GM12878 (cell line): ENCODE data around the gene CTSC. TPM values are rescaled to one million over a fixed set of nuclear protein-coding genes. Genes with fewer than 3 reads are reported as not detected.

Source experiments
- ATAC-seq: fragments of 200-7000 bp; cut with Tn5 transposase; 3 replicates; pipeline ENCODE4 v1.9.1; 2020; ENCODE audit warnings: mild to moderate bottlenecking, moderate library complexity
- BruUV-seq: library from RNA; stranded (reverse); fragments of 400-500 nt; replicated peaks from 2 replicates; lab custom pipeline; 2021; lab: Mats Ljungman, UMichigan
- CTCF ChIA-PET: fragments of 300-600 bp; sonication (Branson Sonifier 250); formaldehyde crosslinking; extraction: SDS; loops from one replicate; lab custom pipeline; 2021; ENCODE audit warnings: inconsistent platforms; lab: Yijun Ruan, JAX
- POLR2A ChIA-PET: fragments of 350-600 bp; formaldehyde crosslinking; extraction: SDS; loops from one replicate; lab custom pipeline; 2021; ENCODE audit warnings: inconsistent platforms; lab: Charles Lee
- RAD21 ChIA-PET: fragments of 300-600 bp; sonication (Branson Sonifier 250); formaldehyde crosslinking; loops from one replicate; lab custom pipeline; 2023; ENCODE audit warnings: antibody characterized with exemption; ENCODE audit not compliant: unreplicated experiment; lab: Charles Lee
- SMC1A ChIA-PET: fragments of 300-600 bp; sonication (Branson Sonifier 250); formaldehyde crosslinking; loops from one replicate; lab custom pipeline; 2023; ENCODE audit not compliant: unreplicated experiment, uncharacterized antibody; lab: Charles Lee
- DNase-seq: peaks from one replicate; pipeline ENCODE4 v3.0.0-alpha.2; 2011; ENCODE audit warnings: low read depth, low spot score
- FAIRE-seq: peaks from 3 replicates; lab custom pipeline; 2011; peaks lifted over from hg19 to GRCh38; lab: Jason Lieb, UNC
- H2AFZ ChIP-seq: 2 replicates; pipeline ENCODE4 v1.6.0; 2011; ENCODE audit warnings: low read depth, low read length, control low read depth; ENCODE audit not compliant: control insufficient read depth
- H3K27ac ChIP-seq: 2 replicates; pipeline ENCODE4 v1.5.1; 2011; ENCODE audit warnings: control low read depth; ENCODE audit not compliant: control insufficient read depth, insufficient read depth
- H3K27me3 ChIP-seq, 2 experiments: replicated peaks in 1 of 2; 2 replicates each; pipeline versions ENCODE4 v1.6.0 to v1.6.1; 2011; ENCODE audit warnings: low read length in 1 of 2; ENCODE audit not compliant: control insufficient read depth in 2 of 2, insufficient read depth in 2 of 2
- H3K36me3 ChIP-seq, 2 experiments: 2 replicates each; pipeline ENCODE4 v1.5.1; 2011; ENCODE audit warnings: low read length in 1 of 2; ENCODE audit not compliant: control insufficient read depth in 2 of 2, insufficient read depth in 2 of 2
- H3K4me1 ChIP-seq: 2 replicates; pipeline ENCODE4 v1.6.1; 2011; ENCODE audit warnings: mild to moderate bottlenecking, low read length, moderate library complexity, mixed read lengths; ENCODE audit not compliant: control insufficient read depth, insufficient read depth
- H3K4me2 ChIP-seq: 2 replicates; pipeline ENCODE4 v1.6.0; 2011; ENCODE audit warnings: control low read depth; ENCODE audit not compliant: control insufficient read depth, insufficient read depth
- H3K4me3 ChIP-seq: fragments of 200-600 bp; sonication (generic); 2 replicates; pipeline ENCODE4 v1.5.1; 2016
- H3K79me2 ChIP-seq: 2 replicates; pipeline ENCODE4 v1.6.0; 2011; ENCODE audit warnings: low read length; ENCODE audit not compliant: control insufficient read depth, insufficient read depth
- H3K9ac ChIP-seq: 2 replicates; pipeline ENCODE4 v1.8.0; 2011; ENCODE audit warnings: low read length, control low read depth, mixed read lengths; ENCODE audit not compliant: control insufficient read depth, insufficient read depth
- H3K9me3 ChIP-seq: replicated peaks from 3 replicates; pipeline ENCODE4 v1.5.1; 2011; ENCODE audit warnings: mild to moderate bottlenecking, low read length; ENCODE audit not compliant: control insufficient read depth, insufficient read depth
- H4K20me1 ChIP-seq: 2 replicates; pipeline ENCODE4 v1.6.0; 2011; ENCODE audit not compliant: control insufficient read depth, insufficient read depth
- WRNIP1 ChIP-seq: IDR thresholded peaks from 2 replicates; pipeline ENCODE4 v1.6.1; 2011; ENCODE audit warnings: low read depth, low read length, improper control_type of control experiment, borderline replicate concordance
- WGBS: methylation state at CpG from one replicate; pipeline ENCODE4 v1.1.6; 2016; ENCODE audit warnings: low lambda C conversion rate; ENCODE audit not compliant: insufficient replicate concordance, insufficient coverage; ENCODE audit errors: missing lambda C conversion rate; 5-methylcytosine and 5-hydroxymethylcytosine counted together
- in situ Hi-C: fragments of 300-500 bp; cut with MboI; formaldehyde crosslinking; loops from 9 replicates; pipeline ENCODE4 v1.14.3; 2018; ENCODE audit warnings: mixed read lengths
- intact Hi-C: fragments of 100-400 bp; cut with micrococcal nuclease; formaldehyde crosslinking; loops from one replicate; pipeline ENCODE4 v1.14.2; 2022; ENCODE audit not compliant: unreplicated experiment
- polyA plus RNA-seq, 11 experiments: library from polyadenylated mRNA; depleted of rRNA in 4 of 11; unstranded in 6 of 11; stranded (reverse) in 5 of 11; fragments of >200 nt; fragmentation: Nextera tagmentation in 4 of 11; fragmentation: Illumina TruSeq in 1 of 11; extraction: Ambion mirVana in 4 of 11; extraction: Trizol in 1 of 11; gene quantifications; 1 replicate in 1 of 11; 2 replicates in 10 of 11; pipeline versions ENCODE4 v1.2.1 to v1.2.3, GENCODE V29; 2011 to 2016; ENCODE audit warnings: inconsistent platforms in 2 of 11, missing spikeins in 2 of 11, low read depth in 1 of 11
- total RNA-seq, 4 experiments: library from RNA; depleted of rRNA in 3 of 4; stranded (reverse); fragments of >200 nt in 3 of 4; fragmentation: Illumina TruSeq in 1 of 4; extraction: Trizol in 1 of 4; gene quantifications; 2 replicates each; pipeline versions ENCODE4 v1.2.1 to v1.2.3, GENCODE V29; 2013 to 2021
- TF ChIP-seq, protein P1 (sequence below): fragments of 450-650 bp; IDR thresholded peaks from 2 replicates; pipeline ENCODE4 v1.6.1; 2017; ENCODE audit warnings: mild to moderate bottlenecking, moderate library complexity
- TF ChIP-seq, protein P2 (sequence below): fragments of 450-650 bp; IDR thresholded peaks from 2 replicates; pipeline ENCODE4 v1.6.1; 2017; ENCODE audit warnings: mild to moderate bottlenecking, moderate library complexity

The CTSC gene
- total and polyA plus RNA-seq, 10 of the 15 experiments (the other 5 are each of a cell fraction or from before 2014, with no cell fraction given), result 289 to 1,123 (median 430) TPM

DNA sequence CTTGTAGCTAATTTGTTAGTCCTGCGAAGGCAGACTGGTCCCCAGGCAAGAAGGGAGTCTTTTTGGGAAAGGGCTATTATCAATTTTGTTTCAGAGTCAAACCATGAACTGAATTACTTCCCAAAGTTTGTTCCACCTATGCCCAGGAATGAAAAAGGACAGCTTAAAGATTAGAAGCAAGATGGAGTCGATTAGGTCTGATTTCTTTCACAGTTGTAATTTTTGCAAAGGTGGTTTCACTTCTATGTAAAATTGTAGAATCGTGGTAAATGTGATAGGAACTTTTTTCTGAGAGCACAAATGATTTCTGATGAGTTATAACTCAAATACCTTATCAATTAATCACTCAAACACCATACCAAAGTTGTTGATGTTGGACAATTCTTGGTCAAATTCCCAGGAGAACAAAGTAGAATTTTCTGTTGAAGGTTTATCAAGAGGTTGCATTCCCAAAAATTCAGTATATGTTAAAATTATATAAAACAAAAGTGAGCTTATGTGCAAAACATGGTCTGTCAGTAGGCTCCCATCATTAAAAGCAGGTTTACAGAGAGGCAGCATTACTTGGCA lies 2.9 kb upstream of the CTSC start:
- no peak for ATAC-seq
- no peak for TF ChIP-seq WRNIP1
- TF ChIP-seq, protein P1, sequence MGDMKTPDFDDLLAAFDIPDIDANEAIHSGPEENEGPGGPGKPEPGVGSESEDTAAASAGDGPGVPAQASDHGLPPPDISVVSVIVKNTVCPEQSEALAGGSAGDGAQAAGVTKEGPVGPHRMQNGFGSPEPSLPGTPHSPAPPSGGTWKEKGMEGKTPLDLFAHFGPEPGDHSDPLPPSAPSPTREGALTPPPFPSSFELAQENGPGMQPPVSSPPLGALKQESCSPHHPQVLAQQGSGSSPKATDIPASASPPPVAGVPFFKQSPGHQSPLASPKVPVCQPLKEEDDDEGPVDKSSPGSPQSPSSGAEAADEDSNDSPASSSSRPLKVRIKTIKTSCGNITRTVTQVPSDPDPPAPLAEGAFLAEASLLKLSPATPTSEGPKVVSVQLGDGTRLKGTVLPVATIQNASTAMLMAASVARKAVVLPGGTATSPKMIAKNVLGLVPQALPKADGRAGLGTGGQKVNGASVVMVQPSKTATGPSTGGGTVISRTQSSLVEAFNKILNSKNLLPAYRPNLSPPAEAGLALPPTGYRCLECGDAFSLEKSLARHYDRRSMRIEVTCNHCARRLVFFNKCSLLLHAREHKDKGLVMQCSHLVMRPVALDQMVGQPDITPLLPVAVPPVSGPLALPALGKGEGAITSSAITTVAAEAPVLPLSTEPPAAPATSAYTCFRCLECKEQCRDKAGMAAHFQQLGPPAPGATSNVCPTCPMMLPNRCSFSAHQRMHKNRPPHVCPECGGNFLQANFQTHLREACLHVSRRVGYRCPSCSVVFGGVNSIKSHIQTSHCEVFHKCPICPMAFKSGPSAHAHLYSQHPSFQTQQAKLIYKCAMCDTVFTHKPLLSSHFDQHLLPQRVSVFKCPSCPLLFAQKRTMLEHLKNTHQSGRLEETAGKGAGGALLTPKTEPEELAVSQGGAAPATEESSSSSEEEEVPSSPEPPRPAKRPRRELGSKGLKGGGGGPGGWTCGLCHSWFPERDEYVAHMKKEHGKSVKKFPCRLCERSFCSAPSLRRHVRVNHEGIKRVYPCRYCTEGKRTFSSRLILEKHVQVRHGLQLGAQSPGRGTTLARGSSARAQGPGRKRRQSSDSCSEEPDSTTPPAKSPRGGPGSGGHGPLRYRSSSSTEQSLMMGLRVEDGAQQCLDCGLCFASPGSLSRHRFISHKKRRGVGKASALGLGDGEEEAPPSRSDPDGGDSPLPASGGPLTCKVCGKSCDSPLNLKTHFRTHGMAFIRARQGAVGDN, result peak; percentile 63; the same call in 1 of the 2 replicates
- TF ChIP-seq, protein P2, sequence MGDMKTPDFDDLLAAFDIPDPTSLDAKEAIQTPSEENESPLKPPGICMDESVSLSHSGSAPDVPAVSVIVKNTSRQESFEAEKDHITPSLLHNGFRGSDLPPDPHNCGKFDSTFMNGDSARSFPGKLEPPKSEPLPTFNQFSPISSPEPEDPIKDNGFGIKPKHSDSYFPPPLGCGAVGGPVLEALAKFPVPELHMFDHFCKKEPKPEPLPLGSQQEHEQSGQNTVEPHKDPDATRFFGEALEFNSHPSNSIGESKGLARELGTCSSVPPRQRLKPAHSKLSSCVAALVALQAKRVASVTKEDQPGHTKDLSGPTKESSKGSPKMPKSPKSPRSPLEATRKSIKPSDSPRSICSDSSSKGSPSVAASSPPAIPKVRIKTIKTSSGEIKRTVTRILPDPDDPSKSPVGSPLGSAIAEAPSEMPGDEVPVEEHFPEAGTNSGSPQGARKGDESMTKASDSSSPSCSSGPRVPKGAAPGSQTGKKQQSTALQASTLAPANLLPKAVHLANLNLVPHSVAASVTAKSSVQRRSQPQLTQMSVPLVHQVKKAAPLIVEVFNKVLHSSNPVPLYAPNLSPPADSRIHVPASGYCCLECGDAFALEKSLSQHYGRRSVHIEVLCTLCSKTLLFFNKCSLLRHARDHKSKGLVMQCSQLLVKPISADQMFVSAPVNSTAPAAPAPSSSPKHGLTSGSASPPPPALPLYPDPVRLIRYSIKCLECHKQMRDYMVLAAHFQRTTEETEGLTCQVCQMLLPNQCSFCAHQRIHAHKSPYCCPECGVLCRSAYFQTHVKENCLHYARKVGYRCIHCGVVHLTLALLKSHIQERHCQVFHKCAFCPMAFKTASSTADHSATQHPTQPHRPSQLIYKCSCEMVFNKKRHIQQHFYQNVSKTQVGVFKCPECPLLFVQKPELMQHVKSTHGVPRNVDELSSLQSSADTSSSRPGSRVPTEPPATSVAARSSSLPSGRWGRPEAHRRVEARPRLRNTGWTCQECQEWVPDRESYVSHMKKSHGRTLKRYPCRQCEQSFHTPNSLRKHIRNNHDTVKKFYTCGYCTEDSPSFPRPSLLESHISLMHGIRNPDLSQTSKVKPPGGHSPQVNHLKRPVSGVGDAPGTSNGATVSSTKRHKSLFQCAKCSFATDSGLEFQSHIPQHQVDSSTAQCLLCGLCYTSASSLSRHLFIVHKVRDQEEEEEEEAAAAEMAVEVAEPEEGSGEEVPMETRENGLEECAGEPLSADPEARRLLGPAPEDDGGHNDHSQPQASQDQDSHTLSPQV, result peak; percentile 74
- Histone ChIP-seq H3K36me3 (peaks cover 0 to 3% of the 10 kb centered on the region in 2 experiments; a peak in 1 of 4 replicates), H3K79me2 (peaks cover 32% of the 10 kb centered on the region), H4K20me1 (no peaks in the 10 kb centered on the region), H3K9me3 (no peaks in the 10 kb centered on the region), H3K27ac (no peak overlapping the region), H3K4me3 (no peak overlapping the region), H3K4me2 (no peak overlapping the region), H3K9ac (no peak overlapping the region), H2AFZ (no peak overlapping the region), H3K4me1 (peaks cover 4% of the 10 kb centered on the region), H3K27me3 (no peaks in the 10 kb centered on the region)
- WGBS, result 82% methylated on average over 3 of the region's 3 CpGs
- no peak for DNase-seq
- ChIA-PET SMC1A (interaction anchor here (1.0 to 4.0 kb wide), 3 partner anchors 9 to 13 kb away, joined by 3 to 42 read pairs (median 4); no protein-coding TSS in a partner anchor), POLR2A (interaction anchor here (0.6 to 8.1 kb wide), 2 partner anchors 15 to 40 kb away, joined by 3 to 116 read pairs; no protein-coding TSS in a partner anchor), CTCF (interaction anchor here (0.9 kb wide), 1 partner anchor 15 kb away, joined by 3 read pairs; no protein-coding TSS in a partner anchor), RAD21 (interaction anchor here (2.8 kb wide), 1 partner anchor 14 kb away, joined by 10 read pairs; no protein-coding TSS in a partner anchor)
- FAIRE-seq, result no peak
- BruUV-seq, result no TSS peak
- intact Hi-C loops, result no loop called here
- in situ Hi-C loops, result no loop called here
